HEK293 (cell line): ENCODE results near the gene KRT73.
A peak's percentile ranks its signal among the peaks of the same experiment; 100 is the strongest.

Source experiments
- CTCF ChIA-PET: fragments of 350-600 bp; formaldehyde crosslinking; extraction: SDS; loops from one replicate; lab custom pipeline; 2021; ENCODE audit warnings: antibody characterized with exemption; lab: Yijun Ruan, JAX
- POLR2A ChIA-PET: fragments of 300-600 bp; formaldehyde crosslinking; extraction: SDS; loops from one replicate; lab custom pipeline; 2020; ENCODE audit warnings: antibody characterized with exemption, inconsistent platforms; lab: Yijun Ruan, JAX
- H3K27ac ChIP-seq: fragments of 200-500 bp; sonication (Bioruptor generic); 2 replicates; pipeline ENCODE4 v1.5.1; 2014; ENCODE audit warnings: low read depth, low read length, control low read depth, inconsistent platforms; ENCODE audit errors: extremely low read depth
- H3K36me3 ChIP-seq, 2 experiments: fragments of 200-500 bp in 1 of 2; sonication (Bioruptor generic) in 1 of 2; 1 replicate in 1 of 2; 2 replicates in 1 of 2; pipeline ENCODE4 v1.5.1; 2014 to 2017; ENCODE audit warnings: inconsistent platforms in 2 of 2, low read length in 2 of 2; ENCODE audit not compliant: control insufficient read depth in 2 of 2, insufficient read depth in 1 of 2
- H3K4me1 ChIP-seq: fragments of 200-500 bp; sonication (Bioruptor generic); 2 replicates; pipeline ENCODE4 v1.5.1; 2014; ENCODE audit warnings: mild to moderate bottlenecking, low read length, inconsistent platforms; ENCODE audit not compliant: control insufficient read depth, insufficient read depth
- H3K4me3 ChIP-seq: 2 replicates; pipeline ENCODE4 v1.5.1; 2011; ENCODE audit warnings: low read depth, mild to moderate bottlenecking, control low read depth, low read length, moderate library complexity
- H3K9me3 ChIP-seq: fragments of 200-500 bp; sonication (Bioruptor generic); 2 replicates; pipeline ENCODE4 v1.5.1; 2014; ENCODE audit warnings: low read depth, low read length, inconsistent platforms; ENCODE audit not compliant: control insufficient read depth, insufficient read depth
- EGR2 ChIP-seq: fragments of 450-650 bp; formaldehyde crosslinking; IDR thresholded peaks from 2 replicates; pipeline ENCODE4 v1.5.1; 2016; ENCODE audit warnings: low read depth, missing biosample characterization, missing genetic modification characterization
- MYNN ChIP-seq: fragments of 450-650 bp; formaldehyde crosslinking; IDR thresholded peaks from 2 replicates; pipeline ENCODE4 v1.5.1; 2016; ENCODE audit warnings: missing biosample characterization, missing genetic modification characterization, borderline replicate concordance
- SALL2 ChIP-seq: fragments of 450-650 bp; formaldehyde crosslinking; IDR thresholded peaks from 2 replicates; pipeline ENCODE4 v1.5.0; 2017; ENCODE audit warnings: missing biosample characterization, mild to moderate bottlenecking, missing genetic modification characterization, borderline replicate concordance
- SP2 ChIP-seq: fragments of 450-650 bp; formaldehyde crosslinking; IDR thresholded peaks from 2 replicates; pipeline ENCODE4 v1.5.1; 2016; ENCODE audit warnings: missing biosample characterization, missing genetic modification characterization
- ZEB2 ChIP-seq: fragments of 450-650 bp; formaldehyde crosslinking; IDR thresholded peaks from 2 replicates; pipeline ENCODE4 v1.5.1; 2016; ENCODE audit warnings: missing biosample characterization, missing genetic modification characterization
- ZFP69B ChIP-seq: fragments of 450-650 bp; formaldehyde crosslinking; IDR thresholded peaks from 2 replicates; pipeline ENCODE4 v1.5.1; 2016; ENCODE audit warnings: missing biosample characterization, missing genetic modification characterization
- ZNF132 ChIP-seq: fragments of 450-650 bp; formaldehyde crosslinking; IDR thresholded peaks from 2 replicates; pipeline ENCODE4 v1.5.1; 2017; ENCODE audit warnings: missing biosample characterization, missing genetic modification characterization, borderline replicate concordance
- ZNF214 ChIP-seq: fragments of 450-650 bp; formaldehyde crosslinking; IDR thresholded peaks from 2 replicates; pipeline ENCODE4 v1.5.1; 2017; ENCODE audit warnings: missing biosample characterization, mild to moderate bottlenecking, missing genetic modification characterization, borderline replicate concordance
- ZNF239 ChIP-seq: fragments of 450-650 bp; formaldehyde crosslinking; IDR thresholded peaks from 2 replicates; pipeline ENCODE4 v1.5.1; 2016; ENCODE audit warnings: missing biosample characterization, missing genetic modification characterization
- TF ChIP-seq, protein P1 (sequence below): fragments of 450-650 bp; formaldehyde crosslinking; IDR thresholded peaks from 2 replicates; pipeline ENCODE4 v1.5.1; 2016; ENCODE audit warnings: missing biosample characterization, missing genetic modification characterization
- TF ChIP-seq, protein P2 (sequence below): fragments of 450-650 bp; formaldehyde crosslinking; IDR thresholded peaks from 2 replicates; pipeline ENCODE4 v1.5.1; 2017; ENCODE audit warnings: missing biosample characterization, missing genetic modification characterization
- TF ChIP-seq, protein P3 (sequence below): fragments of 450-650 bp; formaldehyde crosslinking; IDR thresholded peaks from 2 replicates; pipeline ENCODE4 v1.5.1; 2016; ENCODE audit warnings: missing biosample characterization, missing genetic modification characterization
- TF ChIP-seq, protein P4 (sequence below): sonication (generic); formaldehyde crosslinking; IDR thresholded peaks from 2 replicates; pipeline ENCODE4 v1.8.1; 2022; ENCODE audit warnings: mild to moderate bottlenecking, moderate library complexity, missing genetic modification reagents
- TF ChIP-seq, protein P5 (sequence below): fragments of 450-650 bp; formaldehyde crosslinking; IDR thresholded peaks from 2 replicates; pipeline ENCODE4 v1.5.1; 2016; ENCODE audit warnings: missing biosample characterization, missing genetic modification characterization, borderline replicate concordance
- TF ChIP-seq, protein P6 (sequence below): fragments of 450-650 bp; formaldehyde crosslinking; IDR thresholded peaks from 2 replicates; pipeline ENCODE4 v1.5.1; 2016; ENCODE audit warnings: missing biosample characterization, missing genetic modification characterization
- TF ChIP-seq, protein P7 (sequence below): fragments of 450-650 bp; formaldehyde crosslinking; IDR thresholded peaks from 2 replicates; pipeline ENCODE4 v1.5.1; 2017; ENCODE audit warnings: missing biosample characterization, mild to moderate bottlenecking, missing genetic modification characterization, moderate library complexity

Gene KRT73

DNA sequence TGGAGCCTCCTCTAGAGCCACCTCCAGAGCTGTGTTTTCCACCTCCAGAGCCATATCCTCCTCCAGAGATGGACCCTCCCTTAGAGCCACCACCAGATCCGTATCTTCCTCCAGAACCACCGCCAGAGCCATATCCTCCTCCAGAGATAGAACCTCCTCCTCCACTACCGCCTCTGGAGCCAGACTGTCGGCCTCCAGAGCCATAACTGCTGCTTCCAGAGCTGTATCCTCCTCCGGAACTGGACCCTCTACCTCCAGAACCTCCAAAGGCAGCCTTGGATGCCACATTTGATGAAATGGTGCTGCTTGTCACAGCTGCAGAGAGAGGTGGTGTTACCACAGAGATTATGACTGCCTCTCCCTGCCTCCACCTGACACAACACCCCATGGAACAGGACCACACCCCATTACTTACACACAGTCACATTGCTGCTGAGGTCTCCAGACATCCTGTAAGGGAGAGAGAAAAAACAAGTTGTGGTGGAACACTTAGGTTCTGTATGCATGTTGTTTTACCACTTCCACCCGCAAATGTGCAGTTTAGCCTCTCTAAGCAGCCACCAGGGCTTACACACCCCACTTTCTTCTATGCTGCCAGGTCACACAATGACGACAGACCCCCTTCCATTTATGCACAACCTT is 26.9 kb upstream of the KRT73 start (continued):
- no peak for TF ChIP-seq ZNF239 (tag by site-specific recombination)
- TF ChIP-seq, protein P1, sequence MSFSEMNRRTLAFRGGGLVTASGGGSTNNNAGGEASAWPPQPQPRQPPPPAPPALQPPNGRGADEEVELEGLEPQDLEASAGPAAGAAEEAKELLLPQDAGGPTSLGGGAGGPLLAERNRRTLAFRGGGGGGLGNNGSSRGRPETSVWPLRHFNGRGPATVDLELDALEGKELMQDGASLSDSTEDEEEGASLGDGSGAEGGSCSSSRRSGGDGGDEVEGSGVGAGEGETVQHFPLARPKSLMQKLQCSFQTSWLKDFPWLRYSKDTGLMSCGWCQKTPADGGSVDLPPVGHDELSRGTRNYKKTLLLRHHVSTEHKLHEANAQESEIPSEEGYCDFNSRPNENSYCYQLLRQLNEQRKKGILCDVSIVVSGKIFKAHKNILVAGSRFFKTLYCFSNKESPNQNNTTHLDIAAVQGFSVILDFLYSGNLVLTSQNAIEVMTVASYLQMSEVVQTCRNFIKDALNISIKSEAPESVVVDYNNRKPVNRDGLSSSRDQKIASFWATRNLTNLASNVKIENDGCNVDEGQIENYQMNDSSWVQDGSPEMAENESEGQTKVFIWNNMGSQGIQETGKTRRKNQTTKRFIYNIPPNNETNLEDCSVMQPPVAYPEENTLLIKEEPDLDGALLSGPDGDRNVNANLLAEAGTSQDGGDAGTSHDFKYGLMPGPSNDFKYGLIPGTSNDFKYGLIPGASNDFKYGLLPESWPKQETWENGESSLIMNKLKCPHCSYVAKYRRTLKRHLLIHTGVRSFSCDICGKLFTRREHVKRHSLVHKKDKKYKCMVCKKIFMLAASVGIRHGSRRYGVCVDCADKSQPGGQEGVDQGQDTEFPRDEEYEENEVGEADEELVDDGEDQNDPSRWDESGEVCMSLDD (tag by site-specific recombination), result no peak
- TF ChIP-seq, protein P2, sequence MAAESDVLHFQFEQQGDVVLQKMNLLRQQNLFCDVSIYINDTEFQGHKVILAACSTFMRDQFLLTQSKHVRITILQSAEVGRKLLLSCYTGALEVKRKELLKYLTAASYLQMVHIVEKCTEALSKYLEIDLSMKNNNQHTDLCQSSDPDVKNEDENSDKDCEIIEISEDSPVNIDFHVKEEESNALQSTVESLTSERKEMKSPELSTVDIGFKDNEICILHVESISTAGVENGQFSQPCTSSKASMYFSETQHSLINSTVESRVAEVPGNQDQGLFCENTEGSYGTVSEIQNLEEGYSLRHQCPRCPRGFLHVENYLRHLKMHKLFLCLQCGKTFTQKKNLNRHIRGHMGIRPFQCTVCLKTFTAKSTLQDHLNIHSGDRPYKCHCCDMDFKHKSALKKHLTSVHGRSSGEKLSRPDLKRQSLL (tag by site-specific recombination), result peak; percentile 43; the same call in 1 of the 2 replicates
- no peak for TF ChIP-seq ZNF132 (tag by site-specific recombination)
- TF ChIP-seq, protein P3, sequence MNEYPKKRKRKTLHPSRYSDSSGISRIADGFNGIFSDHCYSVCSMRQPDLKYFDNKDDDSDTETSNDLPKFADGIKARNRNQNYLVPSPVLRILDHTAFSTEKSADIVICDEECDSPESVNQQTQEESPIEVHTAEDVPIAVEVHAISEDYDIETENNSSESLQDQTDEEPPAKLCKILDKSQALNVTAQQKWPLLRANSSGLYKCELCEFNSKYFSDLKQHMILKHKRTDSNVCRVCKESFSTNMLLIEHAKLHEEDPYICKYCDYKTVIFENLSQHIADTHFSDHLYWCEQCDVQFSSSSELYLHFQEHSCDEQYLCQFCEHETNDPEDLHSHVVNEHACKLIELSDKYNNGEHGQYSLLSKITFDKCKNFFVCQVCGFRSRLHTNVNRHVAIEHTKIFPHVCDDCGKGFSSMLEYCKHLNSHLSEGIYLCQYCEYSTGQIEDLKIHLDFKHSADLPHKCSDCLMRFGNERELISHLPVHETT (tag by site-specific recombination), result no peak
- TF ChIP-seq, protein P4, sequence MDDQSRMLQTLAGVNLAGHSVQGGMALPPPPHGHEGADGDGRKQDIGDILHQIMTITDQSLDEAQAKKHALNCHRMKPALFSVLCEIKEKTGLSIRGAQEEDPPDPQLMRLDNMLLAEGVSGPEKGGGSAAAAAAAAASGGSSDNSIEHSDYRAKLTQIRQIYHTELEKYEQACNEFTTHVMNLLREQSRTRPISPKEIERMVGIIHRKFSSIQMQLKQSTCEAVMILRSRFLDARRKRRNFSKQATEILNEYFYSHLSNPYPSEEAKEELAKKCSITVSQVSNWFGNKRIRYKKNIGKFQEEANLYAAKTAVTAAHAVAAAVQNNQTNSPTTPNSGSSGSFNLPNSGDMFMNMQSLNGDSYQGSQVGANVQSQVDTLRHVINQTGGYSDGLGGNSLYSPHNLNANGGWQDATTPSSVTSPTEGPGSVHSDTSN (CRISPR knock-in tag), result no peak
- TF ChIP-seq, protein P5, sequence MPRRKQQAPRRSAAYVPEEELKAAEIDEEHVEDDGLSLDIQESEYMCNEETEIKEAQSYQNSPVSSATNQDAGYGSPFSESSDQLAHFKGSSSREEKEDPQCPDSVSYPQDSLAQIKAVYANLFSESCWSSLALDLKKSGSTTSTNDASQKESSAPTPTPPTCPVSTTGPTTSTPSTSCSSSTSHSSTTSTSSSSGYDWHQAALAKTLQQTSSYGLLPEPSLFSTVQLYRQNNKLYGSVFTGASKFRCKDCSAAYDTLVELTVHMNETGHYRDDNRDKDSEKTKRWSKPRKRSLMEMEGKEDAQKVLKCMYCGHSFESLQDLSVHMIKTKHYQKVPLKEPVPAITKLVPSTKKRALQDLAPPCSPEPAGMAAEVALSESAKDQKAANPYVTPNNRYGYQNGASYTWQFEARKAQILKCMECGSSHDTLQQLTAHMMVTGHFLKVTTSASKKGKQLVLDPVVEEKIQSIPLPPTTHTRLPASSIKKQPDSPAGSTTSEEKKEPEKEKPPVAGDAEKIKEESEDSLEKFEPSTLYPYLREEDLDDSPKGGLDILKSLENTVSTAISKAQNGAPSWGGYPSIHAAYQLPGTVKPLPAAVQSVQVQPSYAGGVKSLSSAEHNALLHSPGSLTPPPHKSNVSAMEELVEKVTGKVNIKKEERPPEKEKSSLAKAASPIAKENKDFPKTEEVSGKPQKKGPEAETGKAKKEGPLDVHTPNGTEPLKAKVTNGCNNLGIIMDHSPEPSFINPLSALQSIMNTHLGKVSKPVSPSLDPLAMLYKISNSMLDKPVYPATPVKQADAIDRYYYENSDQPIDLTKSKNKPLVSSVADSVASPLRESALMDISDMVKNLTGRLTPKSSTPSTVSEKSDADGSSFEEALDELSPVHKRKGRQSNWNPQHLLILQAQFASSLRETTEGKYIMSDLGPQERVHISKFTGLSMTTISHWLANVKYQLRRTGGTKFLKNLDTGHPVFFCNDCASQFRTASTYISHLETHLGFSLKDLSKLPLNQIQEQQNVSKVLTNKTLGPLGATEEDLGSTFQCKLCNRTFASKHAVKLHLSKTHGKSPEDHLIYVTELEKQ (tag by site-specific recombination), result no peak
- TF ChIP-seq MYNN, result no peak
- TF ChIP-seq, protein P6, sequence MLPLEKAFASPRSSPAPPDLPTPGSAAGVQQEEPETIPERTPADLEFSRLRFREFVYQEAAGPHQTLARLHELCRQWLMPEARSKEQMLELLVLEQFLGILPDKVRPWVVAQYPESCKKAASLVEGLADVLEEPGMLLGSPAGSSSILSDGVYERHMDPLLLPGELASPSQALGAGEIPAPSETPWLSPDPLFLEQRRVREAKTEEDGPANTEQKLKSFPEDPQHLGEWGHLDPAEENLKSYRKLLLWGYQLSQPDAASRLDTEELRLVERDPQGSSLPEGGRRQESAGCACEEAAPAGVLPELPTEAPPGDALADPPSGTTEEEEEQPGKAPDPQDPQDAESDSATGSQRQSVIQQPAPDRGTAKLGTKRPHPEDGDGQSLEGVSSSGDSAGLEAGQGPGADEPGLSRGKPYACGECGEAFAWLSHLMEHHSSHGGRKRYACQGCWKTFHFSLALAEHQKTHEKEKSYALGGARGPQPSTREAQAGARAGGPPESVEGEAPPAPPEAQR (tag by site-specific recombination), result no peak
- TF ChIP-seq EGR2 (tag by site-specific recombination), result peak; percentile 66; the same call in 1 of the 2 replicates
- TF ChIP-seq ZNF214 (tag by site-specific recombination), result no peak

DNA sequence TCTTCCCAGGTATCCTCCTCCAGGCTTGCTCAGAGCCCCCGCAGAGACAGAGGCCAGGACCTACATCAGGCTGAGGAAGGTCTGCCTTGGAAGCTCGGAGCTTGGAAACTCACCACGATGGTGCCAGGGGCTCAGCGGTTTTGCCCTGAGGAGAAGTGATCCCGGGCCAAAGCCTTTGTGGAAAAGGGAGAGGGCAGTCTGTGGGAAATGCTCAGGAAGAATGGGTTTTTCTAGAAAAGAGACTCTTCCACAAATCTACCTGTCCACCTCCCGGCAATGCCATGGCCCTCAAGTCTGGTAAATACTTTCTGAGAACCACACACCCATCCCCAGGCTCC is 25.7 kb upstream of the KRT73 start:
- TF ChIP-seq SP2 (tag by site-specific recombination) (no peak), ZFP69B (tag by site-specific recombination) (no peak), SALL2 (tag by site-specific recombination) (no peak), ZEB2 (tag by site-specific recombination) (no peak)
- TF ChIP-seq, protein P7, sequence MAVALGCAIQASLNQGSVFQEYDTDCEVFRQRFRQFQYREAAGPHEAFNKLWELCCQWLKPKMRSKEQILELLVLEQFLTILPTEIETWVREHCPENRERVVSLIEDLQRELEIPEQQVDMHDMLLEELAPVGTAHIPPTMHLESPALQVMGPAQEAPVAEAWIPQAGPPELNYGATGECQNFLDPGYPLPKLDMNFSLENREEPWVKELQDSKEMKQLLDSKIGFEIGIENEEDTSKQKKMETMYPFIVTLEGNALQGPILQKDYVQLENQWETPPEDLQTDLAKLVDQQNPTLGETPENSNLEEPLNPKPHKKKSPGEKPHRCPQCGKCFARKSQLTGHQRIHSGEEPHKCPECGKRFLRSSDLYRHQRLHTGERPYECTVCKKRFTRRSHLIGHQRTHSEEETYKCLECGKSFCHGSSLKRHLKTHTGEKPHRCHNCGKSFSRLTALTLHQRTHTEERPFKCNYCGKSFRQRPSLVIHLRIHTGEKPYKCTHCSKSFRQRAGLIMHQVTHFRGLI (tag by site-specific recombination), result no peak
- no peaks in the 10 kb centered on the region for H3K4me1 ChIP-seq
- no peak overlapping the region for H3K4me3 ChIP-seq
- CTCF ChIA-PET, result no interaction called here
- POLR2A ChIA-PET, result no interaction called here
- H3K27ac ChIP-seq, result no peak overlapping the region
- H3K36me3 ChIP-seq, result no peaks in the 10 kb centered on the region
- no peaks in the 10 kb centered on the region for H3K9me3 ChIP-seq
